Ovary (tissue), 9 donors: ENCODE measurements around the gene KRT15. TPM values are rescaled to one million over a fixed set of nuclear protein-coding genes. Genes with fewer than 3 reads are reported as not detected.

Experiments
- DNase-seq, 5 donors: peaks; one replicate each; pipeline ENCODE4 v3.0.0-alpha.2; 2019 to 2020
- H3K27ac ChIP-seq, 2 donors: fragments of 200-600 bp; one replicate each; pipeline versions ENCODE4 v1.5.1 to v1.8.0; 2019 to 2022
- H3K27me3 ChIP-seq: fragments of 200-600 bp; one replicate; pipeline ENCODE4 v1.8.0; 2022
- H3K36me3 ChIP-seq: fragments of 200-600 bp; sonication (generic); one replicate; pipeline ENCODE4 v1.5.1; 2019
- H3K4me1 ChIP-seq: one replicate; pipeline ENCODE4 v1.8.1; 2013; ENCODE audit warnings: mild to moderate bottlenecking, moderate library complexity; ENCODE audit not compliant: insufficient read depth
- H3K4me3 ChIP-seq: fragments of 200-600 bp; sonication (generic); one replicate; pipeline ENCODE4 v1.5.1; 2017
- H3K9me3 ChIP-seq, 2 donors: fragments of 200-600 bp in 1 of 2; sonication (generic) in 1 of 2; one replicate each; pipeline versions ENCODE4 v1.5.1 to v1.8.1; 2013 to 2019; ENCODE audit warnings: mild to moderate bottlenecking in 1 of 2, moderate library complexity in 1 of 2
- CTCF ChIP-seq, 3 donors: fragments of 450-650 bp in 2 of 3; fragments of 200-600 bp in 1 of 3; IDR thresholded peaks; one replicate each; pipeline versions ENCODE4 v1.5.1 to v1.8.0; 2016 to 2022; ENCODE audit warnings: antibody characterized with exemption in 3 of 3, mild to moderate bottlenecking in 1 of 3
- EP300 ChIP-seq: sonication (generic); formaldehyde crosslinking; IDR thresholded peaks from one replicate; pipeline ENCODE4 v1.6.1; 2017; ENCODE audit warnings: antibody characterized with exemption
- POLR2A ChIP-seq: fragments of 450-650 bp; IDR thresholded peaks from one replicate; pipeline ENCODE4 v1.6.1; 2017; ENCODE audit warnings: antibody characterized with exemption, mild to moderate bottlenecking, moderate library complexity
- WGBS, 3 donors: extraction: QIAGEN DNeasy Blood & Tissue Kit in 1 of 3; methylation state at CpG; one replicate each; pipeline versions ENCODE4 v1.1.5 to v1.1.7; 2013 to 2017; 5-methylcytosine and 5-hydroxymethylcytosine counted together
- intact Hi-C, 4 donors: fragments of 100-400 bp; cut with DNase I; formaldehyde crosslinking; loops; one replicate each; pipeline versions ENCODE4 v1.11.0 to v1.15.1; 2022 to 2023
- polyA plus RNA-seq, 2 donors: library from polyadenylated mRNA; stranded (reverse); fragments of 200-250 nt in 1 of 2; fragments of 350-450 nt in 1 of 2; fragmentation: Illumina TruSeq in 1 of 2; extraction: RNeasy Lipid Tissue Mini Kit (QIAGEN cat#74804) in 1 of 2; gene quantifications; one replicate each; pipeline ENCODE4 v1.2.3, GENCODE V29; 2013 to 2014
- total RNA-seq, 7 donors: library from RNA; depleted of rRNA in 2 of 7; stranded (reverse); fragments of >200 nt in 2 of 7; fragmentation: NEBNext Ultra II Directional in 3 of 7; extraction: Animal tissue kit (Norgen Biotek cat#: 25700) in 3 of 7; gene quantifications; one replicate each; pipeline versions ENCODE4 v1.1.0 to v1.2.4, GENCODE V29; 2016 to 2023
- donor health status: DM: no; HTN: no; CAD: no; lungs with moderate emphysema.
- donor health status: DM: no; HTN: no; CAD: no.
- donor health status: Bipolar disorder and iron deficiency.
- donor health status: DM: yes; HTN: yes; CAD: no.
- donor health status: DM: no; HTN: no; CAD: no.
- donor health status: DM: yes; HTN: yes; CAD: no.

Gene KRT15
- total and polyA plus RNA-seq, 9 donors = 0.11 to 9.4 (median 0.37) TPM; not detected in 1

GRCh38 chr17:41516147-41516829 lies 2.4 kb downstream of the KRT15 start:
- 92 to 96% (median 93%) methylated on average over 14 of the region's 14 CpGs for WGBS, 3 donors
- Histone ChIP-seq H3K27me3 (no peaks in the 10 kb centered on the region), H3K4me1 (peaks cover 2% of the 10 kb centered on the region), H3K36me3 (no peaks in the 10 kb centered on the region), H3K27ac (no peak overlapping the region), H3K4me3 (no peak overlapping the region), H3K9me3 (no peaks in the 10 kb centered on the region)
- intact Hi-C loops = no loop called here
- DNase-seq = no peak
- no peak for TF ChIP-seq EP300
- no peak for TF ChIP-seq POLR2A
- no peak for TF ChIP-seq CTCF (IDR thresholded peaks at IDR 0.05)

- TF ChIP-seq POLR2A (no peak), EP300 (no peak), CTCF (IDR thresholded peaks at IDR 0.05) (no peak)
- 77 to 86% (median 79%) methylated on average over 5 of the region's 5 CpGs for WGBS, 3 donors
- Histone ChIP-seq H3K9me3 (no peaks in the 10 kb centered on the region), H3K4me3 (no peak overlapping the region), H3K4me1 (no peaks in the 10 kb centered on the region), H3K27me3 (no peaks in the 10 kb centered on the region), H3K27ac (no peak overlapping the region), H3K36me3 (no peaks in the 10 kb centered on the region)
- intact Hi-C loops = no loop called here
- DNase-seq = no peak
Observed at GRCh38 chr17:41513168-41513547, 5.5 kb downstream of the KRT15 start.

- WGBS, 3 donors = 75 to 82% (median 78%) methylated on average over 7 of the region's 7 CpGs
- TF ChIP-seq EP300 (no peak), POLR2A (no peak), CTCF (IDR thresholded peaks at IDR 0.05) (no peak)
- no peaks in the 10 kb centered on the region for H3K36me3 ChIP-seq
- no peak overlapping the region for H3K27ac ChIP-seq
- no peaks in the 10 kb centered on the region for H3K9me3 ChIP-seq
- no peak overlapping the region for H3K4me3 ChIP-seq
- no peaks in the 10 kb centered on the region for H3K27me3 ChIP-seq
- DNase-seq = no peak
- intact Hi-C loops = no loop called here
- H3K4me1 ChIP-seq = no peaks in the 10 kb centered on the region
Observed at GRCh38 chr17:41512546-41513167, 6.0 kb downstream of the KRT15 start.

DNA sequence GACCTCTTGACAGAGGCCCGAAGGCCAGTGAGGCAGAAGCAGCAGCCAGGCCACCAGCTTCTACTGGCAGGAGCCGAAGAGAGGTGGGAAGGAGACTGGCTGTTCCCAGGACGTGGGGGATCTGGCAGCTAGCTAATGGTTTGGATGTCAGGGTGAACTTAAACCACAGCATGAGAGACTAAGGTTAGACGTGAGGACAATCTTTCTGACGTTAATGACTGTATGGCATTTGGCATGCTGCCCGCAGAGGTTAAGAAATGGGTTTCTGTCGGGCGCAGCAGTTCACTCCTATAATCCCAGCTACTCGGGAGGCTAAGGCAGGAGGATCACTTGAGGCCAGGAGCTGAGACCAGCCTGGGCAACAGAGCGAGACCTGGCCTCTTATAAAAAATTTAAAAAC lies 7.0 kb downstream of the KRT15 start:
- no peak for TF ChIP-seq POLR2A
- no peak for TF ChIP-seq EP300
- no peak for TF ChIP-seq CTCF (IDR thresholded peaks at IDR 0.05)
- H3K27ac ChIP-seq = no peak overlapping the region
- H3K9me3 ChIP-seq = no peaks in the 10 kb centered on the region
- no peaks in the 10 kb centered on the region for H3K27me3 ChIP-seq
- no peaks in the 10 kb centered on the region for H3K4me1 ChIP-seq
- no peaks in the 10 kb centered on the region for H3K36me3 ChIP-seq
- intact Hi-C loops = no loop called here
- no peak overlapping the region for H3K4me3 ChIP-seq
- WGBS, 3 donors = 75 to 85% (median 80%) methylated on average over 10 of the region's 10 CpGs
- no peak for DNase-seq
